ENCODE results near the gene UBAC2.
A peak's percentile ranks its signal among the peaks of the same experiment; 100 is the strongest.

Gene UBAC2

DNA sequence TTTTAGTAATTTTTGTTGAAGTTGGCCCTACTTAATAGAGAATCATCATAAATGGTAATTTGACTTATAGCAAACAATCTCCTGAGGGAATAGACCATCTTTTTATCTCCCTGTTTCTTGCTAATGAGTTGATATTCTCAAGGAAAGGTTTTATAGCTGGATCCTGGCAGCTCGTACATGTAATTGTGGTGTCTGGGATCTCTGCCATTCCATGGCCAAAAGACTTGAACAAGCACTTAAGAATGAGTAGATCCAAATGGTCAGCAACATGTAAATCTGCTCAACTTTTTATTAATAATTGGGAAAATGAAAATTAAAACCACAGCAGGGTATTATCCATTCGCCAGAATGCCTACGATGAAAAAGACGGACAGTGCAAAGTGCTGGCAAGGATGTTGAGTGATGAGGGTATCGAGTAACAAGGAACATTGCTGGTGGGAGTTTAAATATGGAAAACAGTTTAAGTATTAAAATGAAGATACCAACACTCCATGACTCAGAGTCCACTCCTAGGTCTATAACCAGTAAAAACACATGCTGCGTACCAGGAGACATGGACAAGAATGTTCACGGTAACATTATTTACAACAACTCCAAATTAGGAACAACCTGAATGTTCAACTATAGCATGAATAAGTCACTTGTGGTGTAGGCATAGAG is 62.6 kb downstream of the UBAC2 start:
- Histone ChIP-seq H3K27me3 (ENCODE audit: insufficient read depth, low read length, poor library complexity) (no peaks in the 10 kb centered on the region), H3K9ac (ENCODE audit: low read depth, low read length) (no peak overlapping the region)
- no peak for ATAC-seq (ENCODE audit: insufficient read depth, low read depth)

DNA sequence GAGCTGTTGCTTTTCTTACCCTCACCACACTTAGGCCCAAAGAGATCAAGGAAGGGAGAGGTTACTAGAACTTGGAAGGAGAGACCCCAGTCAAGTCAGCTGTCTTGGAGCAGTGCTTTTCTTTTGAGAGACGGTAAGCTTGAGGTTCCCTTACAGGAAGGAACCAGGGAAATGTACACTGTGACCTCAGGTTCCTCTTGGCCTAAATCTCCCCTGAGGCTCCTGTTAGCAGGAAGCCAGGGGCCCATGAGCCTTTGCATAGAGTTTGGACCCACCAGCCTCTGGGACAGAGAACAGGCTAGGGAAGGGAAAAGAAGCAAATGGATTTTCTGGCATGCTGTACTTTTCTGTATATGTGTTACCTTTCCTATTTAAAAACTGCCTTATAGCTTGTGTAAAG is 63.4 kb downstream of the UBAC2 start:
- H3K4me1 ChIP-seq (ENCODE audit: insufficient read depth, low read length): no peaks in the 10 kb centered on the region
- no peak overlapping the region for H3K9ac ChIP-seq (ENCODE audit: low read depth, low read length)
- no peak overlapping the region for H2AFZ ChIP-seq (ENCODE audit: low read depth, low read length)
- peak; percentile 27; the same call in 1 of the 3 replicates for ATAC-seq (ENCODE audit: insufficient read depth, low read depth)
- H3K36me3 ChIP-seq (ENCODE audit: insufficient read depth, low read length): peaks cover 37% of the 10 kb centered on the region
- H3K79me2 ChIP-seq (ENCODE audit: insufficient read depth, low read length): peaks cover 18% of the 10 kb centered on the region
- peaks cover 13% of the 10 kb centered on the region; the same call in 1 of the 2 replicates for H4K20me1 ChIP-seq (ENCODE audit: insufficient read depth, low read length)
- DNase-seq: no peak
- H3K9me3 ChIP-seq (ENCODE audit: insufficient read depth, low read length, severe bottlenecking): no peaks in the 10 kb centered on the region
- no peak overlapping the region for H3K27ac ChIP-seq (ENCODE audit: low read length)
- no peak for TF ChIP-seq EZH2 (IDR thresholded peaks at IDR 0.05; ENCODE audit: borderline replicate concordance, low read depth, low read length, severe bottlenecking)
- H3K27me3 ChIP-seq (ENCODE audit: insufficient read depth, low read length, poor library complexity): no peaks in the 10 kb centered on the region
- H3K4me2 ChIP-seq (ENCODE audit: insufficient read depth, low read length): no peak overlapping the region
- no peak overlapping the region for H3K4me3 ChIP-seq (ENCODE audit: low read depth in 1 of 2, low read length in 2 of 2)

More for the DNA sequence above, 62.6 kb downstream of the UBAC2 start:
- Histone ChIP-seq H2AFZ (ENCODE audit: low read depth, low read length) (no peak overlapping the region), H3K4me3 (ENCODE audit: low read depth in 1 of 2, low read length in 2 of 2) (no peak overlapping the region), H3K36me3 (ENCODE audit: insufficient read depth, low read length) (peaks cover 37% of the 10 kb centered on the region), H3K27ac (ENCODE audit: low read length) (0 out of 2 replicates have a peak overlapping the region, but pooled peaks have one; percentile 21), H4K20me1 (ENCODE audit: insufficient read depth, low read length) (peaks cover 8% of the 10 kb centered on the region; the same call in 1 of the 2 replicates), H3K9me3 (ENCODE audit: insufficient read depth, low read length, severe bottlenecking) (no peaks in the 10 kb centered on the region), H3K4me1 (ENCODE audit: insufficient read depth, low read length) (0 out of 2 replicates have a peak, but pooled peaks cover 2% of the 10 kb centered on the region), H3K79me2 (ENCODE audit: insufficient read depth, low read length) (peaks cover 18% of the 10 kb centered on the region), H3K4me2 (ENCODE audit: insufficient read depth, low read length) (no peak overlapping the region)
- DNase-seq: no peak
- TF ChIP-seq, protein P1, sequence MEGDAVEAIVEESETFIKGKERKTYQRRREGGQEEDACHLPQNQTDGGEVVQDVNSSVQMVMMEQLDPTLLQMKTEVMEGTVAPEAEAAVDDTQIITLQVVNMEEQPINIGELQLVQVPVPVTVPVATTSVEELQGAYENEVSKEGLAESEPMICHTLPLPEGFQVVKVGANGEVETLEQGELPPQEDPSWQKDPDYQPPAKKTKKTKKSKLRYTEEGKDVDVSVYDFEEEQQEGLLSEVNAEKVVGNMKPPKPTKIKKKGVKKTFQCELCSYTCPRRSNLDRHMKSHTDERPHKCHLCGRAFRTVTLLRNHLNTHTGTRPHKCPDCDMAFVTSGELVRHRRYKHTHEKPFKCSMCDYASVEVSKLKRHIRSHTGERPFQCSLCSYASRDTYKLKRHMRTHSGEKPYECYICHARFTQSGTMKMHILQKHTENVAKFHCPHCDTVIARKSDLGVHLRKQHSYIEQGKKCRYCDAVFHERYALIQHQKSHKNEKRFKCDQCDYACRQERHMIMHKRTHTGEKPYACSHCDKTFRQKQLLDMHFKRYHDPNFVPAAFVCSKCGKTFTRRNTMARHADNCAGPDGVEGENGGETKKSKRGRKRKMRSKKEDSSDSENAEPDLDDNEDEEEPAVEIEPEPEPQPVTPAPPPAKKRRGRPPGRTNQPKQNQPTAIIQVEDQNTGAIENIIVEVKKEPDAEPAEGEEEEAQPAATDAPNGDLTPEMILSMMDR (IDR thresholded peaks at IDR 0.05; ENCODE audit: borderline replicate concordance, extremely low read depth, low read length, poor library complexity, severe bottlenecking): no peak
- TF ChIP-seq EZH2 (IDR thresholded peaks at IDR 0.05; ENCODE audit: borderline replicate concordance, low read depth, low read length, severe bottlenecking): no peak

DNA sequence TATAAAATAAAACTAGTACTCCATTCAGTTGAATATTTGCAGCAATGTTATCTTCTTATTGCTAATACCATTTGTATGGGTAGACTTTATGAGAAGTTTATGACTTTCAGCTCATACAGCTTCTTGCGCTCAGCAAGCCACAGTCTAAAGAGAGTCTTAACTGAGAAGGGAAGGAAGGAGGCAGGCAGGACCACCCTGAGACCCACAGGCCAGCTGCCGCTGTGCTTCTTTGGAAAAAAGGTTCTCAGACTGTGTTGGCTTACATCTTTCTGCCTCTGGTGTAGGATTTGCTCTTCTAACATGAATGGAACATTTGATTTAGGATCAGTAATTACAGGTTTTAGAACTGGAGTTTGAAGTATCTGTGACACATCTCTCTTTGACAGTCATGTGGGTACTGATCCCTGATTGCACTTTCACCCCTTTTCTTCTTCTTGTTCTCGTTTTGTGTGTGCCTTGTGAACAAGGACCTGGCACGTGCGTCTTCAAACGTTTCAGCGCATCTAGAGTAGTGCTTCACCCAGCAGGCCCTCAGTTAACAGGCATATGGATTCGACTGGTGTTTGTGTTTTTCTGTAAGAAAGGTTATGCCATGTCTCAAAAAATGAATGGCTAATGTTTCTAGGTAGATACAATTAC is 64.6 kb downstream of the UBAC2 start:
- Histone ChIP-seq H3K27ac (ENCODE audit: low read length) (no peak overlapping the region), H3K36me3 (ENCODE audit: insufficient read depth, low read length) (peaks cover 25% of the 10 kb centered on the region), H3K4me2 (ENCODE audit: insufficient read depth, low read length) (no peak overlapping the region), H3K27me3 (ENCODE audit: insufficient read depth, low read length, poor library complexity) (no peaks in the 10 kb centered on the region), H4K20me1 (ENCODE audit: insufficient read depth, low read length) (peaks cover 13% of the 10 kb centered on the region; the same call in 1 of the 2 replicates), H3K4me3 (ENCODE audit: low read depth in 1 of 2, low read length in 2 of 2) (no peak overlapping the region), H2AFZ (ENCODE audit: low read depth, low read length) (no peak overlapping the region), H3K9ac (ENCODE audit: low read depth, low read length) (no peak overlapping the region), H3K4me1 (ENCODE audit: insufficient read depth, low read length) (no peaks in the 10 kb centered on the region), H3K79me2 (ENCODE audit: insufficient read depth, low read length) (peaks cover 18% of the 10 kb centered on the region), H3K9me3 (ENCODE audit: insufficient read depth, low read length, severe bottlenecking) (no peaks in the 10 kb centered on the region)
- TF ChIP-seq EZH2 (IDR thresholded peaks at IDR 0.05; ENCODE audit: borderline replicate concordance, low read depth, low read length, severe bottlenecking): no peak
- TF ChIP-seq, protein P1 (IDR thresholded peaks at IDR 0.05; ENCODE audit: borderline replicate concordance, extremely low read depth, low read length, poor library complexity, severe bottlenecking): no peak
- ATAC-seq (ENCODE audit: insufficient read depth, low read depth): no peak
- no peak for DNase-seq

DNA sequence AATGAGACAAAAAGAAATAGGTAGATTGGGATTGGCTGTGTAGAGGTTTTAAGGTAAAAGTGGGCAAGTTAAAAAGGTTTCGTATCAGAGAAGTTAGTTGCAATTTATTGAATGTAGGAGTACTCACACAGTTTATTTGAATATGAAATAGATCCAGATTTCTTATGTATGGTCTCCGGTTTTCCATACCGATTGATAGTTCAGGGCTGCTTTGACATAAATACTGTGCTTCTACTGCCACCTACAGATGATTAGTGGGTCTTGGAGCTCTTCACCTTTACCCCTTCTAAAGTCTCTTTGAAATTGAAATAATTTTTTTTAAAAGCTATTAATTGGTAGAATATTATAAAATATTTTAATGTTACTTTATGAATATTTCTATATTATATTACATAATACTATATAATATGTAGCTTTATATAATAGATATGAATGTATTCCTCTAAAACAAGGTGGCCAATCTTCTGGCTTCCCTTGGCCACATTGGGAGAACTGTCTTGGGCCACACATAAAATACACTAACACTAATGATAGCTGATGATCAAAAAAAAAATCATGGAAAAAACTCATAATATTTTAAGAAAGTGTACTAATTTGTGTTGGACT is 65.3 kb downstream of the UBAC2 start:
- no peak overlapping the region for H3K9ac ChIP-seq (ENCODE audit: low read depth, low read length)
- no peaks in the 10 kb centered on the region for H3K27me3 ChIP-seq (ENCODE audit: insufficient read depth, low read length, poor library complexity)
- H3K4me2 ChIP-seq (ENCODE audit: insufficient read depth, low read length): no peak overlapping the region
- H3K79me2 ChIP-seq (ENCODE audit: insufficient read depth, low read length): peaks cover 18% of the 10 kb centered on the region
- peak; percentile 82 for ATAC-seq (ENCODE audit: insufficient read depth, low read depth)
- H3K36me3 ChIP-seq (ENCODE audit: insufficient read depth, low read length): peaks cover 24% of the 10 kb centered on the region
- no peak for DNase-seq
- no peaks in the 10 kb centered on the region for H3K9me3 ChIP-seq (ENCODE audit: insufficient read depth, low read length, severe bottlenecking)
- H3K4me1 ChIP-seq (ENCODE audit: insufficient read depth, low read length): no peaks in the 10 kb centered on the region
- H2AFZ ChIP-seq (ENCODE audit: low read depth, low read length): no peak overlapping the region
- H3K4me3 ChIP-seq (ENCODE audit: low read depth in 1 of 2, low read length in 2 of 2): no peak overlapping the region
- TF ChIP-seq EZH2 (IDR thresholded peaks at IDR 0.05; ENCODE audit: borderline replicate concordance, low read depth, low read length, severe bottlenecking): no peak
- TF ChIP-seq, protein P1 (IDR thresholded peaks at IDR 0.05; ENCODE audit: borderline replicate concordance, extremely low read depth, low read length, poor library complexity, severe bottlenecking): peak; percentile 75
- peaks cover 13% of the 10 kb centered on the region; the same call in 1 of the 2 replicates for H4K20me1 ChIP-seq (ENCODE audit: insufficient read depth, low read length)
- H3K27ac ChIP-seq (ENCODE audit: low read length): no peak overlapping the region

Data from DND-41 (cell line).